ENCODE data around the gene MINK1. TPM values are rescaled to one million over a fixed set of nuclear protein-coding genes. Genes with fewer than 3 reads are reported as not detected.

Gene MINK1
- total and polyA plus RNA-seq, 2 of the 8 experiments (the other 6 are each of a cell fraction or from before 2014, with no cell fraction given): 26.9 to 77.7 TPM

DNA sequence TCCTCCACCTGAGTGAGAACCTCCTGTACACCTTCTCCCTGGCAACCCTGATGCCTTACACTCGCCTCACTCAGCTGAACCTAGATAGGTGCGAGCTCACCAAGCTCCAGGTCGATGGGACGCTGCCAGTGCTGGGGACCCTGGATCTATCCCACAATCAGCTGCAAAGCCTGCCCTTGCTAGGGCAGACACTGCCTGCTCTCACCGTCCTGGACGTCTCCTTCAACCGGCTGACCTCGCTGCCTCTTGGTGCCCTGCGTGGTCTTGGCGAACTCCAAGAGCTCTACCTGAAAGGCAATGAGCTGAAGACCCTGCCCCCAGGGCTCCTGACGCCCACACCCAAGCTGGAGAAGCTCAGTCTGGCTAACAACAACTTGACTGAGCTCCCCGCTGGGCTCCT, 99.6 kb downstream of the MINK1 start (continued):
- no peak for TF ChIP-seq RBBP5 (IDR thresholded peaks at IDR 0.05; ENCODE audit: borderline replicate concordance, low read depth, low read length)
- no peak for TF ChIP-seq NRF1 (IDR thresholded peaks at IDR 0.05; ENCODE audit: low read depth, low read length)
- TF ChIP-seq EZH2 (IDR thresholded peaks at IDR 0.05; ENCODE audit: low read depth, low read length, severe bottlenecking): no peak
